Effector memory CD4-positive, alpha-beta T cell (primary cell): ENCODE measurements around the gene RNF222.

Source experiments
- DNase-seq, 3 donors: peaks; one replicate each; pipeline ENCODE4 v3.0.0-alpha.2; 2020
- H3K27ac ChIP-seq: 2 replicates; pipeline ENCODE4 v1.7.0; 2013; ENCODE audit warnings: mild to moderate bottlenecking, low read length, moderate library complexity; ENCODE audit not compliant: insufficient read depth, poor library complexity, severe bottlenecking
- H3K27me3 ChIP-seq: replicated peaks from 2 replicates; pipeline ENCODE4 v1.7.0; 2013; ENCODE audit warnings: mild to moderate bottlenecking, low read length; ENCODE audit not compliant: insufficient read depth, control insufficient read depth, poor library complexity, severe bottlenecking
- H3K36me3 ChIP-seq: 2 replicates; pipeline ENCODE4 v1.7.0; 2013; ENCODE audit warnings: mild to moderate bottlenecking, low read length, moderate library complexity; ENCODE audit not compliant: control insufficient read depth, insufficient read depth
- H3K4me1 ChIP-seq: 2 replicates; pipeline ENCODE4 v1.7.0; 2013; ENCODE audit warnings: low read length, mild to moderate bottlenecking; ENCODE audit not compliant: control insufficient read depth, insufficient read depth, poor library complexity, severe bottlenecking
- H3K4me3 ChIP-seq: 2 replicates; pipeline ENCODE4 v1.7.0; 2013; ENCODE audit warnings: low read length, low read depth, mild to moderate bottlenecking; ENCODE audit not compliant: insufficient read depth, poor library complexity, severe bottlenecking
- H3K9me3 ChIP-seq: 2 replicates; pipeline ENCODE4 v1.7.0; 2013; ENCODE audit warnings: mild to moderate bottlenecking, low read length, moderate library complexity; ENCODE audit not compliant: control insufficient read depth
- total RNA-seq, 3 donors: gene quantifications; one replicate each; lab custom pipeline; 2026; lab: John Stamatoyannopoulos, UW

The RNF222 gene, protein sequence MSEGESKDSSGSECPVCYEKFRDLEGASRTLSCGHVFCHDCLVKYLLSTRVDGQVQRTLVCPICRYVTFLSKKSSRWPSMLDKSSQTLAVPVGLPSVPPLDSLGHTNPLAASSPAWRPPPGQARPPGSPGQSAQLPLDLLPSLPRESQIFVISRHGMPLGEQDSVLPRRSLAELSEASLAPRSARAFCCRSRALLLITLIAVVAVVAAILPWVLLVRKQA
- 1.0 to 3.7 (median 3.7) reads per million in 3 donors for total RNA-seq

DNA sequence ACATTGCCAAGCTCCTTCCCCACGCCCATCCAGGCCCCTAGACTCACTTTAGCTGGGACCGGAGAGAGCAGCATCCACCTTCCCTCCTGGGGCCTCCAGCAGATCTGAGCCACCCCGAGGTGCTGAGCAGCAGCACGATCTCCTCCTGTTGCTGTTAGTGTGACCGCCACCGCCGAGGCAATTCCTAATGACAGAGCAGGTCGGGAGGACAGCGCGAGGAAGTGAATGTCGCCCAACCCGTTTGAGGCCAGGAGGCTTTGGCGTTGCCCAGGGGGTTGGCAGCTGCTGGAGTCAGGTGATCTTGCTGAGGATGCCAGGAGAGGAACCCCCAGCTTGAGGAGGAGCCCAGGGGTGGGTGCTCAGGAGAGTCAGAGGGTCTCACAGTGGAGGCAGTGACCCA, at the start of gene RNF222:
RNF222 (minus strand) TSS at position 192 of the 400 bp plus-strand sequence. CDS start 4,366 bp downstream, outside the sequence.
- no peak within 1 kb of the TSS for H3K27ac ChIP-seq
- DNase-seq: no peak
- no peak within 1 kb of the TSS for H3K4me3 ChIP-seq

DNA sequence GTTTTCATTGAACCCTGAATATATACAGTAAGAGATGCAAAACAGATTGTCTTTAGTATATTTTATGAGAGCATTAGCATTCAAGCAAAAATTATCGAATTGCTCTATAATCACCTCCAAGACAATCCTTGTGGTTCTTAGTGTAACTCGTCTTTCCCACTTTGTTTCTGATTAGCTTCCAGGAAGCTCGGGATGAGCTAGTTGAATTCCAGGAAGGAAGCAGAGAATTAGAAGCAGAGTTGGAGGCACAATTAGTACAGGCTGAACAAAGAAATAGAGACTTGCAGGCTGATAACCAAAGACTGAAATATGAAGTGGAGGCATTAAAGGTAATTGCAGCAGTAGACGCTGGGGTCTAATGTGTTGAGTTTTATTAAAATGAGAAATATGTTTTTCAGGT, 47.9 kb upstream of the RNF222 start:
- peaks cover 6% of the 10 kb centered on the region for H3K4me1 ChIP-seq
- peaks cover 48% of the 10 kb centered on the region for H3K36me3 ChIP-seq
- H3K9me3 ChIP-seq: no peaks in the 10 kb centered on the region
- no peak overlapping the region for H3K27ac ChIP-seq
- no peak overlapping the region for H3K4me3 ChIP-seq
- no peak for DNase-seq
- no peaks in the 10 kb centered on the region for H3K27me3 ChIP-seq

More for the DNA sequence above, at the start of gene RNF222:
- H3K9me3 ChIP-seq: no peaks in the 10 kb centered on the region
- peaks cover 4% of the 10 kb centered on the region for H3K27me3 ChIP-seq
- H3K4me1 ChIP-seq: peaks cover 13% of the 10 kb centered on the region
- no peaks in the 10 kb centered on the region for H3K36me3 ChIP-seq

- H3K27ac ChIP-seq: no peak overlapping the region
- no peak for DNase-seq
- H3K36me3 ChIP-seq: peaks cover 48% of the 10 kb centered on the region
- no peaks in the 10 kb centered on the region for H3K27me3 ChIP-seq
- peaks cover 6% of the 10 kb centered on the region for H3K4me1 ChIP-seq
- H3K9me3 ChIP-seq: no peaks in the 10 kb centered on the region
- H3K4me3 ChIP-seq: no peak overlapping the region
These were observed 46.9 kb upstream of the RNF222 start for GRCh38 chr17:8444494-8444893.

- H3K36me3 ChIP-seq: peaks cover 47% of the 10 kb centered on the region
- H3K9me3 ChIP-seq: no peaks in the 10 kb centered on the region
- DNase-seq: no peak
- H3K4me1 ChIP-seq: peaks cover 6% of the 10 kb centered on the region
- no peaks in the 10 kb centered on the region for H3K27me3 ChIP-seq
- H3K27ac ChIP-seq: no peak overlapping the region
- H3K4me3 ChIP-seq: no peak overlapping the region
These were observed 46.1 kb upstream of the RNF222 start for GRCh38 chr17:8443756-8444155.

- Histone ChIP-seq H3K9me3 (no peaks in the 10 kb centered on the region), H3K4me1 (peaks cover 10% of the 10 kb centered on the region), H3K36me3 (peaks cover 39% of the 10 kb centered on the region), H3K4me3 (no peak overlapping the region), H3K27me3 (no peaks in the 10 kb centered on the region), H3K27ac (no peak overlapping the region)
- DNase-seq: no peak
These were observed 44.7 kb upstream of the RNF222 start for GRCh38 chr17:8442310-8442709.

GRCh38 chr17:8441690-8442089, 44.1 kb upstream of the RNF222 start:
- Histone ChIP-seq H3K27me3 (no peaks in the 10 kb centered on the region), H3K27ac (no peak overlapping the region), H3K36me3 (peaks cover 33% of the 10 kb centered on the region), H3K9me3 (no peaks in the 10 kb centered on the region), H3K4me1 (peaks cover 14% of the 10 kb centered on the region), H3K4me3 (no peak overlapping the region)
- no peak for DNase-seq

GRCh38 chr17:8439681-8440080, 42.1 kb upstream of the RNF222 start:
- no peaks in the 10 kb centered on the region for H3K9me3 ChIP-seq
- no peak overlapping the region for H3K27ac ChIP-seq
- peaks cover 17% of the 10 kb centered on the region for H3K36me3 ChIP-seq
- H3K27me3 ChIP-seq: no peaks in the 10 kb centered on the region
- DNase-seq: no peak
- no peak overlapping the region for H3K4me3 ChIP-seq
- peaks cover 19% of the 10 kb centered on the region for H3K4me1 ChIP-seq

DNA sequence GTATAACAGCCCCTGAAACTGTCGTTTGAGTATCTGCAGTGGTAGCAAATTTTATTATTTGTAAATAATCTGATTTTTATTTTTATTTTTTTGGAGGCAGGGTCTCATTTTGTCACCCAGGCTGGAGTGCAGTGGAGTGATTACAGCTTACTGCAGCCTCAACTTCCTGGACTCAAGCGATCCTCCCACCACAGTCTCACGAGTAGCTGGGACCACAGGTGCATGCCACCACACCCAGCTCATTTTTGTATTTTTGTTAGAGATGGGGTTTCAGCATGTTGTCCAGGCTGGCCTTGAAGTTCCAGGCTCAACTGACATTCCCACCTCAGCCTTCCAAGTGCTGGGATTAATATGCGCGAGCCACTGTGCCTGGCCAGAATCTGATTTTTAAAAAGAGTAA, 40.8 kb upstream of the RNF222 start:
- H3K27me3 ChIP-seq: no peaks in the 10 kb centered on the region
- no peak for DNase-seq
- no peak overlapping the region for H3K4me3 ChIP-seq
- H3K27ac ChIP-seq: no peak overlapping the region
- peaks cover 19% of the 10 kb centered on the region for H3K4me1 ChIP-seq
- H3K36me3 ChIP-seq: peaks cover 8% of the 10 kb centered on the region
- no peaks in the 10 kb centered on the region for H3K9me3 ChIP-seq

DNA sequence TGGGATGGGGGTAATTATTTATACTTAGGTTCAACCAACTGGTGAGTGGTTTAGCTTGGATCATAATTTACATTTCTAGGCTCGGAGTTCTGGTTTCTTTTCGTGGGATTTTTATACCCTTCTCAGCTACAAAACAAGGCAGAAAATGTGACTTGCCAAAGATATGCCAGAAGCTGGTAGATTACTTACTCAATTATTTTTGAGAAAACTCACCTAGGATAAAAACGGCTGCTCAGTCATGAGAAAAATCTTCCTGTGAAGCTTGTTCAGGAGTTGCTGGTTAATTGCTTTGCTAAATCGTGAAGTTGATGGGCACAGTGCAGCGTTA, 39.2 kb upstream of the RNF222 start:
- peak overlapping the region; percentile 99 for H3K27ac ChIP-seq
- no peak for DNase-seq
- no peaks in the 10 kb centered on the region for H3K27me3 ChIP-seq
- no peaks in the 10 kb centered on the region for H3K9me3 ChIP-seq
- H3K36me3 ChIP-seq: peaks cover 8% of the 10 kb centered on the region
- H3K4me1 ChIP-seq: peaks cover 16% of the 10 kb centered on the region
- peak overlapping the region; percentile 75 for H3K4me3 ChIP-seq

DNA sequence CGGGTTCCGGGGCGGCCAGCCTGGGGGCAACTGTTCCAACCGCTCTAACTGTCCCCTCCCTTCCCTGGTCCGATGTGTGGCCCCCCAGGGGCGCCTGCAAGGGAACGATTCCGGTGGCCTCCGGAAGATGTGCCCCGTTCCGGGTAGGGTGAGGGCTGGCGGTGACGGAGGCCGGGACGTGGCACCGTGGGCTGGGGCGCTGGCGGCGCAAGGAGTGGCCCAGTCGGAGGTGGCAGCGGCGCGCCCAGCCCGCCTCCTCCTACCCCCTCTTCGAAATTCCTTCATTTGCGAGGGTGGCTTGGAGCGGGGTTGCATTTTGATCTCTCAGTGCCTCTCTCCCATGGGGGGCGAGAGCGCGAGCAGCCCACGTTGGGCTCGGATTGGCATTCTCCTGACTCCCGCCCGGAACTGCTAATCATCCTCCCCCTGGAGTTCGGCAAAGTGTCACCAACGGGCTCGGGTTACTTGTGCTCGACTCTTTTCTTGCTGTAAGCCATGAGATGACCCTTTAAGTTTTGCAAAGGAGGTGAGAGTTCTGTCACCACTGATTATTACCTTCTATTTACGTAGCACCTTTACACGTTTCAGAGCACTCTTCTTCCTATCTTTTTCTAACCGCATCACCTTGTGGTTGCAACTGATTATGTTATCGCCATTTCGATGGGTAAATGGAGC, 38.7 kb upstream of the RNF222 start:
- H3K27ac ChIP-seq: peak overlapping the region; percentile 99
- no peaks in the 10 kb centered on the region for H3K27me3 ChIP-seq
- peaks cover 8% of the 10 kb centered on the region for H3K36me3 ChIP-seq
- DNase-seq: peak; percentile 32 to 56 (median 40)
- peaks cover 13% of the 10 kb centered on the region for H3K4me1 ChIP-seq
- H3K9me3 ChIP-seq: no peaks in the 10 kb centered on the region
- peak overlapping the region; percentile 75 for H3K4me3 ChIP-seq
